Measurements from ENCODE around the gene GDAP1L1.

GRCh38 chr20:44208165-44208564, 38.9 kb upstream of the GDAP1L1 start:
- TF ChIP-seq CTCF (IDR thresholded peaks at IDR 0.05): no peak
- TF ChIP-seq POLR2A (IDR thresholded peaks at IDR 0.05): no peak

Measured in lower leg skin (tissue), 3 donors.